SK-N-SH treated with all-trans-retinoic acid at 6 μM for 48 hours (cell line): Measurements from ENCODE around the gene PARD3B.

Experiments used
- ATAC-seq: fragments of 200-7000 bp; cut with Tn5 transposase; 3 replicates; pipeline ENCODE4 v1.9.1; 2020; ENCODE audit warnings: mild to moderate bottlenecking, moderate library complexity
- ARNTL ChIP-seq: fragments of 450-650 bp; formaldehyde crosslinking; IDR thresholded peaks from 2 replicates; pipeline ENCODE4 v1.5.0; 2020; ENCODE audit warnings: low read depth, mild to moderate bottlenecking, moderate library complexity, borderline replicate concordance
- CSDC2 ChIP-seq: fragments of 250-450 bp; sonication (Bioruptor Pico); IDR thresholded peaks from 2 replicates; pipeline ENCODE4 v1.5.0; 2020; ENCODE audit warnings: mild to moderate bottlenecking, moderate library complexity
- ESRRG ChIP-seq: fragments of 250-450 bp; sonication (Bioruptor Pico); IDR thresholded peaks from 2 replicates; pipeline ENCODE4 v1.6.1; 2021; ENCODE audit warnings: mild to moderate bottlenecking
- GLIS3 ChIP-seq: fragments of 250-450 bp; sonication (Bioruptor Pico); IDR thresholded peaks from 2 replicates; pipeline ENCODE4 v1.5.0; 2020; ENCODE audit warnings: mild to moderate bottlenecking, moderate library complexity
- ISL1 ChIP-seq: fragments of 250-450 bp; sonication (Bioruptor Pico); IDR thresholded peaks from 2 replicates; pipeline ENCODE4 v2.1.2; 2022; ENCODE audit warnings: mild to moderate bottlenecking, moderate library complexity
- RARB ChIP-seq: fragments of 250-450 bp; sonication (Bioruptor Pico); IDR thresholded peaks from 2 replicates; pipeline ENCODE4 v1.8.0; 2021; ENCODE audit warnings: mild to moderate bottlenecking, moderate library complexity
- TCF4 ChIP-seq: fragments of 250-450 bp; sonication (Bioruptor Pico); IDR thresholded peaks from 2 replicates; pipeline ENCODE4 v1.8.0; 2021; ENCODE audit warnings: mild to moderate bottlenecking, moderate library complexity, borderline replicate concordance
- TOX ChIP-seq: fragments of 250-450 bp; sonication (Bioruptor Pico); IDR thresholded peaks from 2 replicates; pipeline ENCODE4 v1.8.0; 2021; ENCODE audit warnings: mild to moderate bottlenecking, moderate library complexity, borderline replicate concordance
- ZC3H10 ChIP-seq: fragments of 250-450 bp; sonication (Bioruptor Pico); IDR thresholded peaks from 2 replicates; pipeline ENCODE4 v1.5.1; 2021; ENCODE audit warnings: mild to moderate bottlenecking, moderate library complexity
- ZFP3 ChIP-seq: fragments of 250-450 bp; sonication (Bioruptor Pico); IDR thresholded peaks from 2 replicates; pipeline ENCODE4 v1.5.0; 2020; ENCODE audit warnings: mild to moderate bottlenecking, moderate library complexity
- ZNF565 ChIP-seq: fragments of 450-650 bp; formaldehyde crosslinking; conservative IDR thresholded peaks from 2 replicates; pipeline ENCODE4 v1.5.0; 2020; ENCODE audit warnings: low read depth, mild to moderate bottlenecking, moderate library complexity
- ZNF70 ChIP-seq: fragments of 450-650 bp; formaldehyde crosslinking; IDR thresholded peaks from 2 replicates; pipeline ENCODE4 v1.5.0; 2020; ENCODE audit warnings: mild to moderate bottlenecking, moderate library complexity
- ZNF8 ChIP-seq: fragments of 450-650 bp; formaldehyde crosslinking; IDR thresholded peaks from 2 replicates; pipeline ENCODE4 v1.5.0; 2020; ENCODE audit warnings: mild to moderate bottlenecking, moderate library complexity
- TF ChIP-seq, protein P1 (sequence below): fragments of 250-450 bp; sonication (Bioruptor Pico); IDR thresholded peaks from 2 replicates; pipeline ENCODE4 v1.8.0; 2020; ENCODE audit warnings: mild to moderate bottlenecking, moderate library complexity, borderline replicate concordance
- TF ChIP-seq, protein P2 (sequence below): fragments of 250-450 bp; sonication (Bioruptor Pico); IDR thresholded peaks from 2 replicates; pipeline ENCODE4 v1.5.1; 2020; ENCODE audit warnings: low read depth, mild to moderate bottlenecking, moderate library complexity
- TF ChIP-seq, protein P3 (sequence below): fragments of 250-450 bp; sonication (Bioruptor Pico); IDR thresholded peaks from 2 replicates; pipeline ENCODE4 v1.5.0; 2020; ENCODE audit warnings: mild to moderate bottlenecking, moderate library complexity
- TF ChIP-seq, protein P4 (sequence below): fragments of 250-450 bp; sonication (Bioruptor Pico); IDR thresholded peaks from 2 replicates; pipeline ENCODE4 v1.8.0; 2021; ENCODE audit warnings: low read depth, mild to moderate bottlenecking, moderate library complexity, borderline replicate concordance

PARD3B gene

DNA sequence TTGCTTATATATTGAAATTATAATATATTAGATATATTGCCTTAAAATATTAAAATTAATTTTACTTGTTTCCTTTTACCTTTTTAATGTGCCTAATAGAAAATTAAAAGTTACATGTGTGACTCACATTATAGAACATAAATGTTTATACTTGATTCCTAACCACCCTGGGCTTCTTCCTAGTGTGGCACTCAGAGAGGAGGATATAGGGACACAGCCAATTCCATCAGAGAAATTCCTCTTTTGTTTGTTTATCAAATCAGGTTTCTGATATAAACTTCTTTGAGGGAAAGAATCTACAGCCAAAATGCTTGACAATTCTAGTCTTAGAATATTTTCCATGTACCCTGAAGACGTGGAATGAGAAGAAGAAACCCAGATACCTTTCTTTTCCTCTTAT is 788.1 kb downstream of the PARD3B start:
- no peak for TF ChIP-seq TCF4 (CRISPR knock-in tag)
- TF ChIP-seq ZNF70: no peak
- TF ChIP-seq, protein P1, sequence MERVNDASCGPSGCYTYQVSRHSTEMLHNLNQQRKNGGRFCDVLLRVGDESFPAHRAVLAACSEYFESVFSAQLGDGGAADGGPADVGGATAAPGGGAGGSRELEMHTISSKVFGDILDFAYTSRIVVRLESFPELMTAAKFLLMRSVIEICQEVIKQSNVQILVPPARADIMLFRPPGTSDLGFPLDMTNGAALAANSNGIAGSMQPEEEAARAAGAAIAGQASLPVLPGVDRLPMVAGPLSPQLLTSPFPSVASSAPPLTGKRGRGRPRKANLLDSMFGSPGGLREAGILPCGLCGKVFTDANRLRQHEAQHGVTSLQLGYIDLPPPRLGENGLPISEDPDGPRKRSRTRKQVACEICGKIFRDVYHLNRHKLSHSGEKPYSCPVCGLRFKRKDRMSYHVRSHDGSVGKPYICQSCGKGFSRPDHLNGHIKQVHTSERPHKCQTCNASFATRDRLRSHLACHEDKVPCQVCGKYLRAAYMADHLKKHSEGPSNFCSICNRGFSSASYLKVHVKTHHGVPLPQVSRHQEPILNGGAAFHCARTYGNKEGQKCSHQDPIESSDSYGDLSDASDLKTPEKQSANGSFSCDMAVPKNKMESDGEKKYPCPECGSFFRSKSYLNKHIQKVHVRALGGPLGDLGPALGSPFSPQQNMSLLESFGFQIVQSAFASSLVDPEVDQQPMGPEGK (CRISPR knock-in tag): no peak
- TF ChIP-seq RARB: no peak
- no peak for TF ChIP-seq ISL1 (CRISPR knock-in tag)
- no peak for TF ChIP-seq ESRRG (CRISPR knock-in tag)
- TF ChIP-seq ZFP3 (CRISPR knock-in tag): no peak
- TF ChIP-seq, protein P2, sequence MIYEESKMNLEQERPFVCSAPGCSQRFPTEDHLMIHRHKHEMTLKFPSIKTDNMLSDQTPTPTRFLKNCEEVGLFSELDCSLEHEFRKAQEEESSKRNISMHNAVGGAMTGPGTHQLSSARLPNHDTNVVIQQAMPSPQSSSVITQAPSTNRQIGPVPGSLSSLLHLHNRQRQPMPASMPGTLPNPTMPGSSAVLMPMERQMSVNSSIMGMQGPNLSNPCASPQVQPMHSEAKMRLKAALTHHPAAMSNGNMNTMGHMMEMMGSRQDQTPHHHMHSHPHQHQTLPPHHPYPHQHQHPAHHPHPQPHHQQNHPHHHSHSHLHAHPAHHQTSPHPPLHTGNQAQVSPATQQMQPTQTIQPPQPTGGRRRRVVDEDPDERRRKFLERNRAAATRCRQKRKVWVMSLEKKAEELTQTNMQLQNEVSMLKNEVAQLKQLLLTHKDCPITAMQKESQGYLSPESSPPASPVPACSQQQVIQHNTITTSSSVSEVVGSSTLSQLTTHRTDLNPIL (CRISPR knock-in tag): no peak

DNA sequence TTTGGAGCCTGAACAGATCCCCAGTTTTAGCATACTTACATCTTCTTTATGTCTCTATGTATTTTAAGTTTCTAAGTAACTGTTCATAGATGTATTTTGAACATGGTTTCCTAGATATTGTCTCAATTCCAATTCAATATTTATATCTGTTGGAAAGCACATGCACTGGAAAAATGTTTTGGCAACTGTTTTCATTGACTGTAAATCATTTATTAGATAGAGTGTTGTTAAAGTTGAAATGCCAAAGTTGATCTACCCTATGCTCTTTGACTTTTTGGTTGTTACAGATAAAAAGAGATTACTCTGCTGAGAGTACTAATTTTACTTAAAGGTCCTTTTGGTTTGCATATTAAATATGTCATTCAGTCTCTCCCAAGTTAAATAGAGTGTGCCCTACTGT is 792.0 kb downstream of the PARD3B start:
- no peak for ATAC-seq
- TF ChIP-seq ZNF565 (no peak), ZC3H10 (CRISPR knock-in tag) (no peak), TOX (no peak), ZNF8 (CRISPR knock-in tag) (no peak)
- TF ChIP-seq, protein P3, sequence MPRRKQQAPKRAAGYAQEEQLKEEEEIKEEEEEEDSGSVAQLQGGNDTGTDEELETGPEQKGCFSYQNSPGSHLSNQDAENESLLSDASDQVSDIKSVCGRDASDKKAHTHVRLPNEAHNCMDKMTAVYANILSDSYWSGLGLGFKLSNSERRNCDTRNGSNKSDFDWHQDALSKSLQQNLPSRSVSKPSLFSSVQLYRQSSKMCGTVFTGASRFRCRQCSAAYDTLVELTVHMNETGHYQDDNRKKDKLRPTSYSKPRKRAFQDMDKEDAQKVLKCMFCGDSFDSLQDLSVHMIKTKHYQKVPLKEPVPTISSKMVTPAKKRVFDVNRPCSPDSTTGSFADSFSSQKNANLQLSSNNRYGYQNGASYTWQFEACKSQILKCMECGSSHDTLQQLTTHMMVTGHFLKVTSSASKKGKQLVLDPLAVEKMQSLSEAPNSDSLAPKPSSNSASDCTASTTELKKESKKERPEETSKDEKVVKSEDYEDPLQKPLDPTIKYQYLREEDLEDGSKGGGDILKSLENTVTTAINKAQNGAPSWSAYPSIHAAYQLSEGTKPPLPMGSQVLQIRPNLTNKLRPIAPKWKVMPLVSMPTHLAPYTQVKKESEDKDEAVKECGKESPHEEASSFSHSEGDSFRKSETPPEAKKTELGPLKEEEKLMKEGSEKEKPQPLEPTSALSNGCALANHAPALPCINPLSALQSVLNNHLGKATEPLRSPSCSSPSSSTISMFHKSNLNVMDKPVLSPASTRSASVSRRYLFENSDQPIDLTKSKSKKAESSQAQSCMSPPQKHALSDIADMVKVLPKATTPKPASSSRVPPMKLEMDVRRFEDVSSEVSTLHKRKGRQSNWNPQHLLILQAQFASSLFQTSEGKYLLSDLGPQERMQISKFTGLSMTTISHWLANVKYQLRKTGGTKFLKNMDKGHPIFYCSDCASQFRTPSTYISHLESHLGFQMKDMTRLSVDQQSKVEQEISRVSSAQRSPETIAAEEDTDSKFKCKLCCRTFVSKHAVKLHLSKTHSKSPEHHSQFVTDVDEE (CRISPR knock-in tag): no peak
- TF ChIP-seq, protein P1 (CRISPR knock-in tag): no peak

More for the DNA sequence above, 788.1 kb downstream of the PARD3B start:
- ATAC-seq: no peak

DNA sequence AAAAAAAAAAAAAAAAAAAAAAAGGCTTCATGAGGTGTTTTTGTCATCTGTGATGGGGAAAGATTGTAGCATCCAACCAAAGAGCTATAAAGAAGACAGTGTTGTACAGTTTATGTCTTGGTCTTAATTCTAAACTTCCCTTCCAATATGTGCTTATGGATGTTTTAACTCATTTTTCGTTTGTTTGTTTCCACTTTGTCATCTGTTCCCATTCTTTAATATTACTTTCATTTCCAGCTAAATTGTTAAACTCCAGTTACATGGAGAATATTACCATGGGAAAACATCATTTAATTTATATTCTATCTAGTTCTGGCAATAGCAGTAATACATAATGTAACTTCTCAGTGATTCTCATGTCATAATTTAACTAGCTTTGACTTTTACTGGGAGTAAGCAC is 792.9 kb downstream of the PARD3B start:
- TF ChIP-seq ZC3H10 (CRISPR knock-in tag): no peak
- TF ChIP-seq ZFP3 (CRISPR knock-in tag): no peak
- no peak for TF ChIP-seq TCF4 (CRISPR knock-in tag)
- TF ChIP-seq ZNF70: no peak
- TF ChIP-seq ARNTL (CRISPR knock-in tag): no peak
- ATAC-seq: no peak

DNA sequence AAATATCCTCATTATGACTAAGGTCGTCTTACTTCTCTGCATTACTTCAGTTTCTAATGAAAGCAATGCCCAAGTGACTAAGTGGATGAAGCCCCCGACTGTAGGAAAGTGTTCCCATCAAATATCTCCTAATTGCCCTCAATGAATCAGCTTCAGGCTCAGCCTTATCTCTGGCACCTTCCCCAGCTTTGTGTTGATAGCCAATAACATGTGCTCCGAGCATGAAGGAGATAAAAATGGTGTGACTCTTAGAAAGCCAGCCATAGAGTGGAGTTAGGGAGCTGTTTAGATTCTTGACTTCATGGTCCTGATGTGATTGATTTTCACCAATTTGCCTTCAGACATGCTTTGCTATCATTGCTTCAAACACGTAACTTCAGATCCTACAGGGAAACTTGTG is 797.8 kb downstream of the PARD3B start:
- TF ChIP-seq RARB: no peak
- no peak for TF ChIP-seq GLIS3
- TF ChIP-seq, protein P2 (CRISPR knock-in tag): no peak
- TF ChIP-seq, protein P4, sequence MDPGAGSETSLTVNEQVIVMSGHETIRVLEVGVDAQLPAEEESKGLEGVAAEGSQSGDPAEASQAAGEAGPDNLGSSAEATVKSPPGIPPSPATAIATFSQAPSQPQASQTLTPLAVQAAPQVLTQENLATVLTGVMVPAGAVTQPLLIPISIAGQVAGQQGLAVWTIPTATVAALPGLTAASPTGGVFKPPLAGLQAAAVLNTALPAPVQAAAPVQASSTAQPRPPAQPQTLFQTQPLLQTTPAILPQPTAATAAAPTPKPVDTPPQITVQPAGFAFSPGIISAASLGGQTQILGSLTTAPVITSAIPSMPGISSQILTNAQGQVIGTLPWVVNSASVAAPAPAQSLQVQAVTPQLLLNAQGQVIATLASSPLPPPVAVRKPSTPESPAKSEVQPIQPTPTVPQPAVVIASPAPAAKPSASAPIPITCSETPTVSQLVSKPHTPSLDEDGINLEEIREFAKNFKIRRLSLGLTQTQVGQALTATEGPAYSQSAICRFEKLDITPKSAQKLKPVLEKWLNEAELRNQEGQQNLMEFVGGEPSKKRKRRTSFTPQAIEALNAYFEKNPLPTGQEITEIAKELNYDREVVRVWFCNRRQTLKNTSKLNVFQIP (CRISPR knock-in tag): no peak
- TF ChIP-seq CSDC2 (CRISPR knock-in tag): no peak
- TF ChIP-seq ZFP3 (CRISPR knock-in tag): no peak
- no peak for TF ChIP-seq ISL1 (CRISPR knock-in tag)
- no peak for TF ChIP-seq ZC3H10 (CRISPR knock-in tag)
- no peak for TF ChIP-seq ESRRG (CRISPR knock-in tag)
- no peak for TF ChIP-seq ZNF565
- no peak for ATAC-seq
